ENCODE results near the gene MCC.

The MCC gene

DNA sequence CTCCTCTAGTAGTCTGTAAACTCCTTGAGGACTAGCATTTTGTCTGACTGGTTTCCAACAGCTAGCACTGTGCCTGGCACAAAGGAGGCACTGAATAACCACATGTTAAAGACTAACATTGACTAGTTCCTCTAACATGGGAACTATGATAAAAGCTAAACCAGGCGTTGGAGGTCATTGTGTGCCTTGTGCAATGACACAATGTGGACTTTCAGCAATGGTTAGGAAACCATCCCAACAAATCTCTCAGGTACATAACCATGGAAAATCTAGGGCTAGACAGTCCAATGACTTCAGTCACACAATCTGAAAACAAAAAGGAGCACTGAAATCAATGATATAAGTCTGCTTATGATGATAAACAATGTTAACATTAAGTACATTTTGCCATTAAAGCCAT is 311.0 kb downstream of the MCC start:
- DNase-seq (ENCODE audit: low spot score): no peak

DNA sequence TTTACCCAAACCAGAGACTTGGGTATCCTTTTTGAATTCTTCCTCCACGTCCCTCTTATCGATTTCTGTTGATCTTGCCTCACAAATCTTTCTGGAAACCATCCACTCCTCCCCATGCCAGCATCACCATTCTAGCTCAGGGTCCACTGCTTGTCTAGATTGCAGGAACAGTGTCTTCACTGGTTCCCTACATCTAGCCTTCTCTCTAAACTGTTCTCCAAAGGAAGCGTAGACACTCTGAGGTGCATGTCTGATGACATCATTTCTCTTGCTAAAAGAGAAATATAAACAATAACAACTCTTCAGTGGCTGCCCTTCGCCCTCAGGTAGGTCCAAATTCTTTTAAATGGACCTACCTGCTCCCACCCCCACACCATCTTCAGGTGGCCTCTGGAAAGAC is 311.5 kb downstream of the MCC start:
- no peak for DNase-seq (ENCODE audit: low spot score)

DNA sequence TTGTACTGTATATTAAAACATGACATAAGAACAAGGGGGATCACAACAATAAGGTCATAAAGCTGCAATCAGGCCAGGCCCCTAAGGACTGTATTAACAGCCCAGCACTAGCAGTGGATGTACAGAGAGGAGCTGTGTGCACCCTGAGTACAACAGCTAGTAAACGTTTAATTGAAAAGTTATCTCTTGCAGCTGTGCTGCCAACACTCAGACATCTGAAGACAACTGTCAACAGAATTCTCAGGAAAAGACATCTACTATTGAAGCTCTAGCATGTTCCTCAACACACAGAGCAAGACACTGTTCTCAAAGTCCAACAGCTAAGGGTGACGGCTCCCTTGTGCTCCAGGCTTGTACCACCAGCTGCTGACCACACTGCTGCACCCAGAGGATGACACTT is 312.1 kb downstream of the MCC start:
- no peak for DNase-seq (ENCODE audit: low spot score)

DNA sequence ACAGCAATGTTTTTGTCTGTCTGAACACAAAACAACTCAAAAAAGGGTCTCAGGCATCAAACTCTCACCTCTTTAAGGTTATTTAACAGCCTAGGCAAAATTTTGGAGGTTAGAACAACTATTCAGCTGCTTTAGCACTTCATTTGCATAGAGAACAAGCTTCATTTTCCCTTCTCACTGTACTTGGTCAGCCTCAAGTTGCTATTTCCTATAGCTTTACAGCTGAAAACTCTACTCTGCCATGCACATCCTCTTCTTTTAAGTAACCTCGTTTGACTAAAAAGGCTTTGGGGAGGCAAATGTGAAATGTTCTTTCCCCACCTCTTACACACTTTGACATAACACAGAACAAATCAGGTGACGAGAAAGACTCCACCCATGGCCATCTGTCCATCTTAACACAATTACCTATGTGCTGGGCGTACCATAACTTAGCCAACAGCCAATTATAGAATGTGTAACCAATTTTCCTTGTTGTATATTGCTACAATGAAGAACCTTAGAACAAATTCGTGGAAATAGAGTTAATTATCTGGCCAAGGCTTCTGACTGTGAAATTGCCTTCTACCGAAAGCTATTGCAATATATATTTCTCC is 315.9 kb downstream of the MCC start:
- no peak for DNase-seq (ENCODE audit: low spot score)

DNA sequence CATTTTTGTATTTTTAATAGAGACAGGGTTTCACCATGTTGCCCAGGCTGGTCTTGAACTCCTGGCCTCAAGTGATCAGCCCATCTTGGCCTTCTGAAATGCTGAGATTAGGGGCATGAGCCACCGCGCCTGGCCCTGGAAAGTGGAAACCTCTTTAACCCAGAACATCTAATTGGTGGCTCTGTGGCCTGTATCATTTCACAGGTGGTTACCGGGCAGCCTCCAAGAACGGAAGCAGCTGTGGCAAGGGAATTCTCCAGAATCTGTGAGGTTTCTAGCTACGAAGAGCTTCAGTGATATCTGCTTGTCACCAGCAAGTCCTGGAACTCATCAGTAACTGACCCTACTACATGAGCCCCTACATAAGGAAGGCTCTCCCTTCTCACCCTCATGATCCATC is 316.7 kb downstream of the MCC start:
- DNase-seq (ENCODE audit: low spot score): no peak

DNA sequence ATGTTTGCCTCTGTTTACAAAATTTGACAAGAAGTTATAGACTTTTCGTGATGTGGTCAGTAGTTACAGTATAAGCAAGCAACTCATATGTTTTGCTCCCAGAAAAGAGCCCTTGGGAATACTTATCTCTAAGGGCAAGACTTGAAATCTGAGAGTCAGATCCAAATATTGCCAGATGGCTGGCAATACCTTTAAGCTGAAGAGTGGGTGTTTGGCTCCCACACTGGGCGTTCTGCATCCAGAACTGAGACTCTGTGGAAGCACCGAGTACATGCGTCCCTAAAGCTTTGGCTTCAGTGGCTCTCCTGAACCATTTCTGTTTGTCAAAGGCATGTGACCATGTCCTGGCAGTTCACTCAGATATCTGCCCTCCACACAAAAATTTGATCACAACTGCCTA is 317.5 kb downstream of the MCC start:
- peak; percentile 19 for DNase-seq (ENCODE audit: low spot score)

DNA sequence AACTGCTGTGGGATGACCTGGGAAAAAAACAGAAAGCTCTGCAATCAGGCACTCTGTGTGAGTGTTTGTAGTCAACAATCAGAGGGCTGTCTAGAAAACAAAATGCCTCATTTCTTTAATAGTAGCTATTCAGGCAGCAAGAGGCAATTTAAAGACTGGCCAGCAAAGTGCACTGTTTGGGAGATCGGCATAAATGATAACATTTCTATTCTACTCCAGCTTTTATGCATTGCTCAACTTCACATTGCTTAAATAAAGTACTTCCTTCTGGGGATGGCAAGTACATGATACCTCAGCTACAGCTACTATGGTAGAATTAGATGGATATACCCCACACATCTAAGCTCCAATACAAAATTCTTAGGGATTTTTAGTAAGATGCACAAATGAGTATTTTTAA is 318.5 kb downstream of the MCC start:
- no peak for DNase-seq (ENCODE audit: low spot score)

DNA sequence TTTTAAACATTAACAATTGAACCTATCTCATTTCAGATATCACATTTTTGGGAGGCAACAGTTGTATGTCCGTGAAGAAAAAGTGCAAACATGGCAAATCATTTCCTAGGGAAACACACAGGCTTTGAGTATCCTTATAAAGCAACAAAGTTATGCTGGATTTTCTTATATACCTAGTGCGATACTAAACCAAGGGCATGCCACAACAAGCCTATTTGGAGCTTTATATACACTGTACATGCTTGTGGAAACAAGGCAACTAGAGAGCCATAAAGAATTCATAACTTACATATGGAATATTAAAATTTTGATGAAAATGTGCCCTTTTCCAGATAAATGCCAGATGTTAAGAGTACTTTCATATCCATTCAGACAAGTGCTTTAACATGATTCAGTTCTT is 320.3 kb downstream of the MCC start:
- DNase-seq (ENCODE audit: low spot score): no peak

DNA sequence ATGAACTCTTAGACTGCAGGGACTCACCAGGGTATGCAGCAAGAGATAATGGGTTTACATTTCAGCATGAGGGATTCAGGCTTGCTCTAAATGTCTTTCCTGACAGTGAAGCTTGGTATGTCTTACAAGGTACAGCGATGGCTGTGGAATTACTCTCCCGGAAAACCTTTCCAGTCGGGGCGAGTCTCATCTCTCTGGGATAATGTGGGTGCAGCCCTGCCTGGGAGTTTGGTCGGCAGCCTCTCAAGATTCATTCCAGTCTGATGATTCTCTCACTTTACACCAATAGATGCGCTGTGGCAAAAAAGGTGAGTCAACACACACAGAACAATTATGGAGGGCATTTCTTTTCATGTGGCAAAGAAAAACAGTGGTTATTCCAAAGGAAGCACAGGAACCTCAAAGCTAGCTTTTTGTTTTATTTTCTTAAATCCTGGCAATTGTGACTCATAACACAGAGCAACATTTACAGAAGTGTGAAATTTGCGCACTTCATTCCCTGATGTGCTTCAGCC is 321.3 kb downstream of the MCC start:
- no peak for DNase-seq (ENCODE audit: low spot score)

DNA sequence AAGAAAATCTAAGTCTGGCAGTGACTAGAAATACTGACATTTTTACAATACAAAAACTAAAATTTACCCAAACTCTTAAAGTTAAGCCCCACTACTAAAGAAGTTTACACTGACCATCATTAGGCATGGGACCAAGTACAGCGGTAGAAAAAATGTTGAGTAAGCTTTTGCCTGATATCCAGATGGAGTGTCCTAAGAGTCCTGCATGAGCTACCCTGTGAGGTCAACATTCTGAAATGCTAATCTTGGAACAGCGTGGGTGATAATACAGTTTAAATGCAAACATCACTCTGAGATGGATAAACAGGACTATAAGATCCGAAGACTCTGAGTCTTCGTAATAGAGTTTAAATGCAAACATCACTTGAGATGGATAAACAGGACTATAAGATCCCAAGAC is 322.0 kb downstream of the MCC start:
- DNase-seq (ENCODE audit: low spot score): no peak

DNA sequence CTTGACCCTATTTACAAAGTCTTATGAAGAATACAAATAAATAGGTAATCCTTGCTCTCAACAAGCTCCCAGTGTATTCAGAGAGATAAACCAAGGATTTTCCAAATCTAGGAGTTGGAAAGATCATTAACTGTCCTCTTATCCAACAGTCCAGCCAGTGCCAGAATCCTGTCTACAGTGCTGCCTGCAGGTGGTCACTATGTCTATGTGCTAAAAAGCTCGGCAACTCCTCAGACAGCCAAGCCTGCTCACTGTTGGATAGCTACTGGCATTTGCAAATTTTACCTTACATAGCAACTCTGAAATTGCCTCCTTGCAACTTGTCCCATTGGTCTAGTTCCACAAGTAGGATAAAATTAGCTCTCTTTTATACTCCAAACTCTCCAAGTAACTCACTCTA is 324.2 kb downstream of the MCC start:
- DNase-seq (ENCODE audit: low spot score): no peak

DNA sequence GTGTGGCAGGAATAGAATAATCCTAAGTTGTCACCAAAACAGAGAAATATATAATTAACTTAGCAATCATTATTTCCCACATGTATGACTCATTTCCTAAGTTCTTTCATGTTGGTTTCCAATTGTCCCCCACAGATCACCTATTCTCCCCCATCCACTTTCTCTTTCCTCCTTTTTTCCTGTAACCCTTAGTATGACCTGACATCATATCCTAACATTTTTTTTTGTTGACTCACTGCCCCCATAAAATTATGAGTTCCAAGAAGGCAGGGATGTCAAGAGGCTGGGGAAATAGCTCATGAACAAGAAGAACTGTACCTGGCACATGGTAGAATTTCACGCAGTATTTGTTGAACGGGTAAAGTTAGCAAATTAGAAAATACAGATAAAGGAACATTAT is 324.9 kb downstream of the MCC start:
- DNase-seq (ENCODE audit: low spot score): no peak

DNA sequence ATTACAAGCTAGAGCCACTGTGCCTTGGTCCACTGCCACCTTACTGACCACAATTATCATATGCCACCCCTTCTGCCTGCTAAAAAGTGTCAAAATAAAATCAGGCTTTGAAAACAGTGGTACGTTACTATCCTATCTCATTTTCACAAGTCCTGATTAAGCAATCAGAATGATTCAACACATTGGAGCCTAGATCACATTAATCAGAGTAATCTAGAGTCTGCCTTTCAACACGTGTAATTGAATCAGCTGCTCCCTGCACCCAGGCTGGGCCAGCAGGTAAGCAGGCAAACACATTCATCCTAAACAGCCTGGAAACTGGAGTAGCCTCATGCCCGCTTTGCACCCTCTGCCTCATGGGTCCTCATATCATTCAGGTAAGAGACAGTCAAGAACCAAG is 325.5 kb downstream of the MCC start:
- DNase-seq (ENCODE audit: low spot score): no peak

DNA sequence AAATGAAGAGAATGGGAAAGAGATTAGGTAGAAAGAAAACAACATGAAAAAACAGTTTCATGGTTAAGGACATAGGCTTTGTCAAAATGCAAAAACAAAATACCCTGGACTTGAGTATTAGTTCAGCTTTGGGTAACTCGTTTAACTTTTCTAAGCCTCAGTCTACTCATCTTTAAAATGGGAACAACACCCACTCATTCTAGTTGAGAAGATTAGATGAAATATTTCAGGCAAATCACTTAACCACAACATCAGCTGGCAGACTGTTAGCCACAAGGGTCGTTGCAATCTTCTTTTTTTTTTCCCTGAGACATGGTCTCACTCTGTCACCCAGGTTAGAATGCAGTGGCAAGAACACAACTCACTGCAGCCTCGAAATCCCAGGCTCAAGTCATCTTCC is 326.0 kb downstream of the MCC start:
- DNase-seq (ENCODE audit: low spot score): no peak

DNA sequence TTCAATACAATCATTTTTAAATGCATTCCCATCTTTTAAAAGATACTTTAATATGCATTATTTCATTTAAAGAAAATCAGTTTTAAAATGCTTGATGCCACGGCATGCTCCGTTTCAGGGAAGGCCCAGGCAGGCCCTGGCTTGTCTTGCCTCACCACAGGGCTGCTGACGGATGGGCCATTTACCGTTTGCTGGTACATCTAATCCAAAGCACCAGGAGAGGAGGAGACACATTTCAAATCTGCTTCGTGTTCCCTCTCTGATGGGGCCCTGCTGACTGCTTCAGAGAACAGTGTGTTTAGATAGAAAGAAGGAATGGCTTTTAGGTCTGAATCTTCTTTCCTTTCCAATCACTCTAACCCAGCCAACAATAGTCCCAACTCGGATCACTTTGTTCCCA is 326.4 kb downstream of the MCC start:
- DNase-seq (ENCODE audit: low spot score): no peak

DNA sequence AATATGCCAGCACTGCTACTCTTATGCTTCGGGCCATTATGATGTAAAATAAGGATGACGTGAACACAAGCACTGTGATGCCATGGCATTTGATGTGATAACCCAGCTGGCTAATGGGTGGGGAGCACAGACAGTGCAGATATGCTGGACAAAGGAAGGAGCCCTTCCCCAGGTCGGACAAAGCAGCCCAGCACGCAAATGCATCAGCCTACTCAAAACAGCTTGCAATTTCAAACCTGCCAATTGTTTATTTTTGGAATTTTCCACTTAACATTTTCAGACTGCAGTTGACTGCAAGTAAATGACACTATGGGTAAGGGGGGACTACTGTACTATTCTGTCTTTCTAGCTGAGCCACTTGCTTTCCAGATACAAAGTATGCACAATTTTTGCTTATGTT is 330.4 kb downstream of the MCC start:
- DNase-seq (ENCODE audit: low spot score): no peak

DNA sequence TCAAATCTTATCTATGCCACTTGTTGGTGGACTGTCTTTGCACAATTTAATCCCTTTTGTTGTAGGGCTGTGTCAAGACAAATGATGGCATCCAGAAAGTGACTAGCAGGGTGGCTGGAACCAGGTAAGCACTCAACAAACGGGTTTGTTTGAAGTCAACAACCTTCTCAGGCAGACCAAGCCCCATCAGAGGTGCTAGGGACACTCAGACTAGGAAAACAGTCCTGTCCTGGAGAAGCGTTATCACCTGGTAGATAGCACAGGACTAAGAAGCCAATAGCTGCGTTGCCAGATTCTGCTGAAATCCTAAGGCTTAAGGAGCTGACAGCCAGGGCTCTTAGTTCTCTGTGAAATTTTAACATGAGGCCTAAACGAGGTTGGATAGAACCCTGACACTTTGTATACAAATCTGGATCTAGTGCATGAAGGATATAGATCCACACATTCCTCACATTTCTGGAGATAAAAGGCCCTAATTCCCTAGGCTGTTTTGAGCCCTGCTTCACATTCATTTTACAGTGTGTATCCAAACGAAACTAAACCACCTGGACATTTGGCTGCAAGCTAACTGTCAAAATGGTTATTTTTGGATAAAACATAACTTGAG is 331.9 kb downstream of the MCC start:
- DNase-seq (ENCODE audit: low spot score): no peak

DNA sequence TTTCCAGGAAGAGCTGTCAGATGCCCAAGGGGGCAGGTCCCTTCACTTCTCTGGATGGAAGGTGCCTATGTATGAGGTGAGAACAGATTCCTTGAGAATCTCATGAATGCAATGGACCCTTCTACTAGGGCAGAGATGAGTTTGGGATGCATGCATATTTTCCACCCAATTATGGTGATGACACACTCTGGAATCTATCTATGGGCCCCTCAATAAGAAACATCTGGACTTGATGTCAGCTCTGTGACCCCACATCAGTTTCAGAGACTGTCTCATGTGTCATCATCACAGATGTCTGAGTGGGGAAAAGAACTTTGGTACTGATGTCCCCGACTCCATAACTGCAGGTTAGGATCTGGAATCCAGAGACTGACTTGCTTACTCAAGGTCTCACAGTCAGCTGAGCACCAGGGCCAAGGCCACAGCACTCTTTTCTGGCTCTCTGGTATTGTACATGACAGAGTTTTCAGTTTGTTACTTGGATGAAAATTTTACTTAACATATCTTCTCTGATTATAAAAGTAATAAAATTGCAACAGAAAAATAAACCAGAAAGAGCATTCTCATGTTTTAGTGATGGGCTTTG is 334.6 kb downstream of the MCC start:
- no peak for DNase-seq (ENCODE audit: low spot score)

DNA sequence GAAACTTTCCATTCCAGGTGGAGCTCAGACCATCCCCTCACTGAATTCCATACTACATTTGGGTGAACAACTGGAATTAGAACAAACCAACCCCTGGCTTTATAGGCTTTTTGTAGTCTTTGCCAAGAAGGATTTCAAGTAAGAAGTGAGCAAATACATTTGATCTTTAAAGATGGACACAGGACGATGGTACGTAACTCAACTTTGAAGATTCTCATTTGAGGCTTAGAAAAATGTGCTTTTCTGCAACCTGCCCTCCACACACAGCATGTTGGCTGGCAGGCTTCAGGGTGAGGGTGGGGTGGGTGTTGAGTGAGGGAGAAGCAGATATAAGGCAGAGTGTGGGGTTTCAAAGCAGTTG is 335.9 kb downstream of the MCC start:
- DNase-seq (ENCODE audit: low spot score): no peak

DNA sequence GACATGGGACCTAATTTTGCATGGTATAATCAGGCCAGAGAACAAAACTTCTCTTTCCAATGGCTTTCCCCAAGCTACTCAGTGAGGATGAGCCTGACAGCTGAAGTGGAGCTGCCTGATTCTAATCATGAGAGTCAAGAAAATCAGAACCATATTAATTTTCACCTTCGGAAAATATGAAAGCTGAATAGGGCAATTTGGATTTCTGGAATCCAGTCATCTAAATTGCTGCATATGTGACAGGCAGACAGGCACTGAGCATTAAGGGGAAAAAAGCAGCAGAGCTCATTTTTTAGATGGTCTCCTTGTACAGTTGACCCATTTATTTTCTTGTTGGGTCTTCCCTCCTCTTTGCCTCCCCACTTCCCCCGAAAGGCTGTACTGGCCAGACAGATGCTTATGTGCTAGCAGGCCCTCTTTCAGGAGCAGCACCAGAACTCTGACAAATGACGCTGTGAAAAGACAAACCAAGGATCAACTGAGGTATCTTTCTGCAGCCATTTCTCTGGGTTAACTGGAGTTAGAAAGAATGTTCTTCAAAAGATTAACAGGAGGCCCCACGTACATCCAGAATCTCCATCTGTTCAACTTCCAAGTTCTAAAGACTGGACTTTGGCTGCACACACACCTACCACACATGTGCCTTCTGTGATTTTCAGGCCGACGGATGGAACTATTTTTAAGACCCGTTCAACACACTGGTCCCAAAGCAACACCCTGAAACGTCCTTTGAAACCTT is 336.4 kb downstream of the MCC start:
- no peak for DNase-seq (ENCODE audit: low spot score)

DNA sequence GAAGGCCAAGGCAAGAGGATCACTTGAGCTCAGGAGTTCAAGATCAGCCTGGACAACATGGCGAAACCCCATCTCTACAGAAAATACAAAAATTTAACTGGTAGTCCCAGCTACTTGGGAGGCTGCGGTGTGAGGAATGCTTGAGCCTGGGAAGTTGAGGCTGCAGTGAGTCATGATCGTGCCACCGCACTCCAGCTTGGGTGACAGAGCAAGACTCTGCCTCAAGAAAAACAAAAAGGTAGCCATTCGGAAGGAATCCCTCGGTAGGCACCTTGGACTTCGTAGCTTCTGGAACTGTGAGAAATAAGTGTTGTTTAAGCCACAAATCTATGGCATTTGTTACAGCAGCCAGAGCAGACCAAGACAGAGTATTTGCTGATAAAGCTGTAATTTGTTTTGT is 337.4 kb downstream of the MCC start:
- no peak for DNase-seq (ENCODE audit: low spot score)

DNA sequence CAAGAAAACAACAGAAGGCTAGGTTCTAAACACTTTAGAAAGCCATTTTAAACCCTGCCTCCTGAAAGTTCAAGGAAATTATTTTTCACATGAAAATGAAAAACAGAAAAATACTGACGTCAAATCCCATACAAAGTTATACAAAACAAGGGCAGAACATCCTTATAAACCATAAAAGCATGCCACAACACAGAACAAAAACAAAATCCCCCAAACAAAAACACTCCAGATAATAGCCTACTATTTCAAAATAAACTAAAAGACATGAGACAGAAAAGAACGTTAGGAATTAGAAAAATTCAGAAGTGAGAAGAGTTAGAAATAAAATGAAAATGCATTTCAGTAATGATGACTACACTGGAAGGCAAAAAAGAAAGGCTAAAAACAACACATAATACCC is 338.0 kb downstream of the MCC start:
- DNase-seq (ENCODE audit: low spot score): no peak

DNA sequence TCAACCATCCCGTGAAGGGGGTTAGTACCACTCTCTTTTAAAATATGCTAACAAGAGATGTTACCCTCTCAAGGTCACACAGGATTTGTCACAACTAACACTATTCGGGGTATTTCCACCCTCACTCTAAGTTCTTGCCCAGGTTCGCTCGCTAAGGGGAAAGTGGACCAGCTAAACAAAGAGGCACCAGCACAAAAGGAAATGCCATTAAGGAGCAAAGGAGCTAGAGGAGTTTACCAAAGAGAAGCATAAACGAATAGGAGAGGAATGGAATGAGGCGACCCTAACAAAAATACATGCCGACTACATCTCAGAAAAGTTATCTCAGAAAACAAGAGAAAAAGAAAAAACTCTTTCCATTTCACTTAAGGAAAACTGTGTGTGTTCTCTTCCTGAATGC is 340.7 kb downstream of the MCC start:
- no peak for DNase-seq (ENCODE audit: low spot score)

All from Ammon's horn (tissue), 1 donor.